HG02642 (cell line): ENCODE results near the gene GINS2.

ENCODE experiments used
- ATAC-seq: cut with Tn5 transposase; IDR thresholded peaks from one replicate; pipeline ENCODE4 v1.9.1; 2021; ENCODE audit warnings: mild to moderate bottlenecking; ENCODE audit not compliant: unreplicated experiment, poor library complexity

Gene GINS2

GRCh38 chr16:85657267-85657650 lies 31.5 kb downstream of the GINS2 start:
- no peak for ATAC-seq

GRCh38 chr16:85656351-85657266 lies 32.1 kb downstream of the GINS2 start:
- ATAC-seq: no peak

GRCh38 chr16:85655216-85656129 lies 33.3 kb downstream of the GINS2 start:
- no peak for ATAC-seq

- ATAC-seq: no peak
Observed at GRCh38 chr16:85654251-85655095, 34.3 kb downstream of the GINS2 start.

GRCh38 chr16:85653290-85653891 lies 35.4 kb downstream of the GINS2 start:
- no peak for ATAC-seq

GRCh38 chr16:85652431-85653221 lies 36.1 kb downstream of the GINS2 start:
- ATAC-seq: no peak

- no peak for ATAC-seq
Observed at GRCh38 chr16:85651629-85652430, 36.9 kb downstream of the GINS2 start.

GRCh38 chr16:85650844-85651628 lies 37.7 kb downstream of the GINS2 start:
- ATAC-seq: no peak

GRCh38 chr16:85650135-85650843 lies 38.5 kb downstream of the GINS2 start:
- no peak for ATAC-seq

GRCh38 chr16:85649411-85650134 lies 39.2 kb downstream of the GINS2 start:
- no peak for ATAC-seq

GRCh38 chr16:85648805-85649204 lies 39.9 kb downstream of the GINS2 start:
- no peak for ATAC-seq

GRCh38 chr16:85648070-85648714 lies 40.6 kb downstream of the GINS2 start:
- ATAC-seq: no peak

- no peak for ATAC-seq
Observed at GRCh38 chr16:85646976-85647375, 41.8 kb downstream of the GINS2 start.

GRCh38 chr16:85646358-85646907 lies 42.3 kb downstream of the GINS2 start:
- no peak for ATAC-seq

- ATAC-seq: no peak
Observed at GRCh38 chr16:85645021-85645589, 43.6 kb downstream of the GINS2 start.
